GM18870 (cell line): ENCODE data around the gene CATSPERE.
A peak's percentile ranks its signal among the peaks of the same experiment; 100 is the strongest.

Experiments used
- ATAC-seq: cut with Tn5 transposase; IDR thresholded peaks from one replicate; pipeline ENCODE4 v1.9.1; 2021; ENCODE audit warnings: moderate library complexity; ENCODE audit not compliant: unreplicated experiment

The CATSPERE gene

GRCh38 chr1:244615301-244615700 lies 154.2 kb downstream of the CATSPERE start:
- no peak for ATAC-seq

GRCh38 chr1:244626709-244627108 lies 165.6 kb downstream of the CATSPERE start:
- ATAC-seq = no peak

GRCh38 chr1:244628789-244629188 lies 167.7 kb downstream of the CATSPERE start:
- ATAC-seq = no peak

GRCh38 chr1:244633140-244633539 lies 172.1 kb downstream of the CATSPERE start:
- ATAC-seq = no peak

GRCh38 chr1:244634546-244634945 lies 173.5 kb downstream of the CATSPERE start:
- ATAC-seq = no peak

GRCh38 chr1:244636488-244637259 lies 175.6 kb downstream of the CATSPERE start:
- ATAC-seq = no peak

- no peak for ATAC-seq
Observed at GRCh38 chr1:244639561-244639960, 178.5 kb downstream of the CATSPERE start.

GRCh38 chr1:244640917-244641316 lies 179.8 kb downstream of the CATSPERE start:
- no peak for ATAC-seq

- ATAC-seq = no peak
Observed at GRCh38 chr1:244642526-244642925, 181.5 kb downstream of the CATSPERE start.

GRCh38 chr1:244642988-244643387 lies 181.9 kb downstream of the CATSPERE start:
- no peak for ATAC-seq

- no peak for ATAC-seq
Observed at GRCh38 chr1:244645414-244645813, 184.3 kb downstream of the CATSPERE start.

- no peak for ATAC-seq
Observed at GRCh38 chr1:244645890-244646289, 184.8 kb downstream of the CATSPERE start.

GRCh38 chr1:244647819-244648218 lies 186.7 kb downstream of the CATSPERE start:
- ATAC-seq = no peak

GRCh38 chr1:244651956-244652622 lies 191.0 kb downstream of the CATSPERE start:
- ATAC-seq = no peak

- peak; percentile 98 for ATAC-seq
Observed at GRCh38 chr1:244652623-244653438, 191.8 kb downstream of the CATSPERE start, which contains the start of gene DESI2. Gene DESI2, plus strand, starts transcription at chr1:244653126. Its CDS starts 188 bp downstream, at chr1:244653314.

- ATAC-seq = no peak
Observed at GRCh38 chr1:244653439-244654107, 192.5 kb downstream of the CATSPERE start.

GRCh38 chr1:244654108-244655038 lies 193.3 kb downstream of the CATSPERE start:
- ATAC-seq = no peak

- ATAC-seq = no peak
Observed at GRCh38 chr1:244655186-244655585, 194.1 kb downstream of the CATSPERE start.

- no peak for ATAC-seq
Observed at GRCh38 chr1:244657421-244657820, 196.3 kb downstream of the CATSPERE start.

GRCh38 chr1:244659694-244660093 lies 198.6 kb downstream of the CATSPERE start:
- ATAC-seq = no peak
